HepG2 (cell line): ENCODE data around the gene CYP4A22. TPM values are rescaled to one million over a fixed set of nuclear protein-coding genes. Genes with fewer than 3 reads are reported as not detected.
"Not testable (repeated sequence)": the region's sequence is repeated elsewhere in the genome, so short reads cannot be mapped to it uniquely, and the experiment has no call there.

ENCODE experiments used
- ATAC-seq: fragments of 200-7000 bp; cut with Tn5 transposase; 3 replicates; pipeline ENCODE4 v1.9.1; 2020; ENCODE audit warnings: mild to moderate bottlenecking, moderate library complexity
- BruUV-seq: library from RNA; stranded (reverse); fragments of 400-500 nt; replicated peaks from 2 replicates; lab custom pipeline; 2021; lab: Mats Ljungman, UMichigan
- CTCF ChIA-PET: fragments of 300-600 bp; formaldehyde crosslinking; extraction: SDS; loops from one replicate; lab custom pipeline; 2021; ENCODE audit warnings: low total read pairs, inconsistent platforms, low intra/inter-chr PET ratio; lab: Yijun Ruan, JAX
- POLR2A ChIA-PET: fragments of 350-600 bp; sonication (Branson Sonifier 250); formaldehyde crosslinking; loops from one replicate; lab custom pipeline; 2020; ENCODE audit warnings: antibody characterized with exemption, inconsistent platforms; lab: Yijun Ruan, JAX
- DNase-seq: peaks from one replicate; pipeline ENCODE4 v3.0.0-alpha.2; 2015; ENCODE audit warnings: low spot score
- FAIRE-seq: peaks from 3 replicates; lab custom pipeline; 2011; peaks lifted over from hg19 to GRCh38; lab: Jason Lieb, UNC
- H2AFZ ChIP-seq: one replicate; pipeline ENCODE4 v1.6.1; 2011; ENCODE audit warnings: low read length, inconsistent platforms
- H3K27ac ChIP-seq: fragments of 300-600 bp; 3 replicates; pipeline ENCODE4 v1.8.0; 2011; ENCODE audit warnings: mixed run types, mild to moderate bottlenecking, mixed read lengths, low read length, inconsistent platforms; ENCODE audit not compliant: insufficient read depth; ENCODE audit errors: extremely low read length
- H3K27me3 ChIP-seq, 2 experiments: fragments of 200-600 bp in 1 of 2; 2 replicates in 1 of 2; 3 replicates in 1 of 2; pipeline versions ENCODE4 v1.6.0 to v1.8.0; 2011; ENCODE audit warnings: low read length in 2 of 2, mild to moderate bottlenecking in 2 of 2, moderate library complexity in 2 of 2, inconsistent platforms in 1 of 2; ENCODE audit not compliant: insufficient read depth in 2 of 2, control insufficient read depth in 1 of 2
- H3K36me3 ChIP-seq, 2 experiments: fragments of 200-600 bp in 1 of 2; replicated peaks in 1 of 2; 2 replicates in 1 of 2; 3 replicates in 1 of 2; pipeline versions ENCODE4 v1.5.1 to v1.8.0; 2011; ENCODE audit warnings: low read length in 2 of 2, inconsistent platforms in 1 of 2; ENCODE audit not compliant: insufficient read depth in 2 of 2, control insufficient read depth in 1 of 2
- H3K4me1 ChIP-seq: 2 replicates; pipeline ENCODE4 v1.5.1; 2012; ENCODE audit warnings: low read length, inconsistent platforms; ENCODE audit not compliant: insufficient read depth
- H3K4me2 ChIP-seq: 2 replicates; pipeline ENCODE4 v1.6.0; 2011; ENCODE audit warnings: low read depth, low read length, inconsistent platforms
- H3K4me3 ChIP-seq, 3 experiments: fragments of 200-600 bp in 1 of 3; sonication (generic), shearing (Covaris generic) in 1 of 3; replicated peaks in 1 of 3; 2 replicates each; pipeline ENCODE4 v1.5.1; 2011 to 2016; ENCODE audit warnings: low read length in 3 of 3, inconsistent platforms in 2 of 3, low read depth in 2 of 3, mild to moderate bottlenecking in 2 of 3, control low read depth in 1 of 3, mixed read lengths in 1 of 3; ENCODE audit not compliant: insufficient read depth in 1 of 3
- H3K79me2 ChIP-seq: one replicate; pipeline ENCODE4 v1.6.1; 2011; ENCODE audit warnings: low read length, inconsistent platforms; ENCODE audit not compliant: insufficient read depth
- H3K9ac ChIP-seq: 2 replicates; pipeline ENCODE4 v1.6.0; 2011; ENCODE audit warnings: mild to moderate bottlenecking, low read depth, low read length, inconsistent platforms; ENCODE audit not compliant: insufficient read depth
- H3K9me3 ChIP-seq: 2 replicates; pipeline ENCODE4 v1.5.1; 2012; ENCODE audit warnings: mild to moderate bottlenecking, low read length
- H4K20me1 ChIP-seq: 2 replicates; pipeline ENCODE4 v1.6.0; 2011; ENCODE audit warnings: inconsistent platforms, mild to moderate bottlenecking, low read length, moderate library complexity; ENCODE audit not compliant: insufficient read depth
- GZF1 ChIP-seq: sonication (generic); formaldehyde crosslinking; IDR thresholded peaks from 2 replicates; pipeline ENCODE4 v1.5.1; 2020; ENCODE audit warnings: mild to moderate bottlenecking, missing genetic modification reagents
- HNRNPLL ChIP-seq: fragments of 200-400 bp; formaldehyde crosslinking; IDR thresholded peaks from 2 replicates; pipeline ENCODE4 v1.6.1; 2017; ENCODE audit warnings: mild to moderate bottlenecking, low read depth, low read length; ENCODE audit not compliant: poor library complexity, severe bottlenecking
- HOXA5 ChIP-seq: sonication (generic); formaldehyde crosslinking; IDR thresholded peaks from 2 replicates; pipeline ENCODE4 v1.4.0; 2020; ENCODE audit warnings: missing genetic modification reagents
- TRIM24 ChIP-seq: sonication (generic); formaldehyde crosslinking; IDR thresholded peaks from 2 replicates; pipeline ENCODE4 v1.8.0; 2022; ENCODE audit warnings: mild to moderate bottlenecking, missing genetic modification reagents
- ZNF737 ChIP-seq: sonication (generic); formaldehyde crosslinking; IDR thresholded peaks from 2 replicates; pipeline ENCODE4 v1.5.0; 2020; ENCODE audit warnings: missing genetic modification reagents, mild to moderate bottlenecking, borderline replicate concordance
- WGBS: methylation state at CpG from one replicate; pipeline ENCODE4 v1.1.6; 2017; ENCODE audit warnings: low lambda C conversion rate; 5-methylcytosine and 5-hydroxymethylcytosine counted together
- in situ Hi-C: cut with HindIII; loops from 2 replicates; pipeline ENCODE4 v1.10.0; 2017; ENCODE audit warnings: low pct_unique_long_range_greater_than_20kb; ENCODE audit not compliant: extremely low pct_ligation_motif_present
- intact Hi-C: fragments of 100-400 bp; cut with micrococcal nuclease; formaldehyde crosslinking; loops from one replicate; pipeline ENCODE4 v1.10.0; 2022; ENCODE audit not compliant: unreplicated experiment
- polyA plus RNA-seq, 8 experiments: library from polyadenylated mRNA; depleted of rRNA in 3 of 8; stranded (reverse) in 7 of 8; unstranded in 1 of 8; fragments of >200 nt; fragmentation: Illumina TruSeq in 4 of 8; extraction: Trizol in 4 of 8; gene quantifications; 2 replicates each; pipeline versions ENCODE4 v1.2.1 to v1.2.3, GENCODE V29; 2011 to 2016; ENCODE audit warnings: low read depth in 4 of 8, missing spikeins in 1 of 8, mixed read lengths in 1 of 8; ENCODE audit not compliant: insufficient read depth in 1 of 8
- total RNA-seq, 5 experiments: library from RNA; depleted of rRNA; stranded (reverse); fragments of >200 nt; fragmentation: Illumina TruSeq; extraction: Trizol; gene quantifications; 2 replicates each; pipeline ENCODE4 v1.2.3, GENCODE V29; 2016; ENCODE audit warnings: low read depth in 1 of 5
- TF ChIP-seq, protein P1 (sequence below): sonication (generic); formaldehyde crosslinking; IDR thresholded peaks from 2 replicates; pipeline ENCODE4 v1.8.0; 2022; ENCODE audit warnings: missing genetic modification reagents, mild to moderate bottlenecking, borderline replicate concordance
- TF ChIP-seq, protein P2 (sequence below), 2 experiments: sonication (generic) in 1 of 2; formaldehyde crosslinking in 1 of 2; IDR thresholded peaks; 2 replicates each; pipeline versions ENCODE4 v1.4.0 to v1.6.1; 2018 to 2020; ENCODE audit warnings: missing genetic modification reagents in 2 of 2, borderline replicate concordance in 1 of 2, low read depth in 1 of 2, mild to moderate bottlenecking in 1 of 2, missing biosample characterization in 1 of 2
- TF ChIP-seq, protein P3 (sequence below): sonication (generic); formaldehyde crosslinking; IDR thresholded peaks from 2 replicates; pipeline ENCODE4 v1.8.1; 2023; ENCODE audit warnings: mild to moderate bottlenecking, missing genetic modification reagents

CYP4A22 gene
- total and polyA plus RNA-seq, 2 of the 13 experiments (the other 11 are each of a cell fraction or from before 2014, with no cell fraction given) = not detected

DNA sequence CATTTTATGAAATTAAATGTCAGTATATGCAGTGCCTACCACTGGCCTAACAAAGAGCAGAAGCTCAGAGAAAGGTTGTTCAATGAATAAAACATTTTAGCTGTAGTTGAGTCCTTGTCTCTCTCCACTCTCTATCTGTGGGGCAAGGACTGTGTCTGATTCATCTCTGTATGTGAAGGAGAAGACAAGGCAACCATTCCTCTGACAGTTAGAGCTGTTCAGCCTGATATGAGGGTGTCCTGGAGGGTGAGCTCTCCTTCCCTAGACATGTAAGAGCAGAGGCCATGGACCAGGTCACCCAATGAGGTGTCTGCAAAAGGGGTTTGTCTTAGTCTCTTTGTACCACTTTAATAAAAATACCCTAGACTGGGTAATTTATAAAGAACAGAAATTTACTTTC, 57.1 kb downstream of the CYP4A22 start (continued):
- TF ChIP-seq GZF1 (CRISPR knock-in tag) = no peak
- TF ChIP-seq, protein P1, sequence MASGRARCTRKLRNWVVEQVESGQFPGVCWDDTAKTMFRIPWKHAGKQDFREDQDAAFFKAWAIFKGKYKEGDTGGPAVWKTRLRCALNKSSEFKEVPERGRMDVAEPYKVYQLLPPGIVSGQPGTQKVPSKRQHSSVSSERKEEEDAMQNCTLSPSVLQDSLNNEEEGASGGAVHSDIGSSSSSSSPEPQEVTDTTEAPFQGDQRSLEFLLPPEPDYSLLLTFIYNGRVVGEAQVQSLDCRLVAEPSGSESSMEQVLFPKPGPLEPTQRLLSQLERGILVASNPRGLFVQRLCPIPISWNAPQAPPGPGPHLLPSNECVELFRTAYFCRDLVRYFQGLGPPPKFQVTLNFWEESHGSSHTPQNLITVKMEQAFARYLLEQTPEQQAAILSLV (CRISPR knock-in tag) = no peak
- TF ChIP-seq, protein P2, sequence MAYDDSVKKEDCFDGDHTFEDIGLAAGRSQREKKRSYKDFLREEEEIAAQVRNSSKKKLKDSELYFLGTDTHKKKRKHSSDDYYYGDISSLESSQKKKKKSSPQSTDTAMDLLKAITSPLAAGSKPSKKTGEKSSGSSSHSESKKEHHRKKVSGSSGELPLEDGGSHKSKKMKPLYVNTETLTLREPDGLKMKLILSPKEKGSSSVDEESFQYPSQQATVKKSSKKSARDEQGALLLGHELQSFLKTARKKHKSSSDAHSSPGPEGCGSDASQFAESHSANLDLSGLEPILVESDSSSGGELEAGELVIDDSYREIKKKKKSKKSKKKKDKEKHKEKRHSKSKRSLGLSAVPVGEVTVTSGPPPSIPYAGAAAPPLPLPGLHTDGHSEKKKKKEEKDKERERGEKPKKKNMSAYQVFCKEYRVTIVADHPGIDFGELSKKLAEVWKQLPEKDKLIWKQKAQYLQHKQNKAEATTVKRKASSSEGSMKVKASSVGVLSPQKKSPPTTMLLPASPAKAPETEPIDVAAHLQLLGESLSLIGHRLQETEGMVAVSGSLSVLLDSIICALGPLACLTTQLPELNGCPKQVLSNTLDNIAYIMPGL (CRISPR knock-in tag; IDR thresholded peaks at IDR 0.05; ENCODE audit: borderline replicate concordance in 1 of 2, low read depth in 1 of 2) = no peak
- TF ChIP-seq HOXA5 (CRISPR knock-in tag) = no peak
- TF ChIP-seq HNRNPLL = no peak
- no peak for TF ChIP-seq TRIM24
- no peak for TF ChIP-seq ZNF737
- TF ChIP-seq, protein P3, sequence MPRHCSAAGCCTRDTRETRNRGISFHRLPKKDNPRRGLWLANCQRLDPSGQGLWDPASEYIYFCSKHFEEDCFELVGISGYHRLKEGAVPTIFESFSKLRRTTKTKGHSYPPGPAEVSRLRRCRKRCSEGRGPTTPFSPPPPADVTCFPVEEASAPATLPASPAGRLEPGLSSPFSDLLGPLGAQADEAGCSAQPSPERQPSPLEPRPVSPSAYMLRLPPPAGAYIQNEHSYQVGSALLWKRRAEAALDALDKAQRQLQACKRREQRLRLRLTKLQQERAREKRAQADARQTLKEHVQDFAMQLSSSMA (CRISPR knock-in tag) = no peak

DNA sequence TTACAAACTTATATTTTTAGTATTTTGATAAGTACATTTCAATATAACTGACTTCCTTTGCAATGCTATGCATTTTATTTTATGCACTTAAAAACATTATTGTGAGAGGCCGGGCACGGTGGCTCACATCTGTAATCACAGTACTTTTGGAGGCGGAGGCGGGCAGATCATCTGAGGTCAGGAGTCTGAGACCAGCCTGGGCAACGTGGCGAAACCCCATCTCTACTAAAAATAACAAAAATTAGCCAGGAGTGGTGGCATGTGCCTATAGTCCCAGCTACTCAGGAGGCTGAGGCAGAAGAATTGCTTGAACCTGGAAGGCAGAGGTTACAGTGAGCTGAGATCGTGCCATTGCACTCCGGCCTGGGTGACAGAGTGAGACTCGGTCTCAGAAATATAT, 58.7 kb downstream of the CYP4A22 start:
- POLR2A ChIA-PET, BruUV-seq, H3K79me2 ChIP-seq, H3K9ac ChIP-seq, H3K4me2 ChIP-seq, H3K36me3 ChIP-seq, H4K20me1 ChIP-seq, H3K4me3 ChIP-seq, H3K27ac ChIP-seq, intact Hi-C loops, H3K9me3 ChIP-seq, ATAC-seq, CTCF ChIA-PET, DNase-seq, FAIRE-seq, H2AFZ ChIP-seq: not testable (repeated sequence)
- peaks cover 4 to 16% of the 10 kb centered on the region in 2 experiments; a peak in 3 of 5 replicates for H3K27me3 ChIP-seq
- 77% methylated on average over 9 of the region's 9 CpGs for WGBS
- peaks cover 41% of the 10 kb centered on the region for H3K4me1 ChIP-seq
- in situ Hi-C loops = loop anchor here (25.0 kb wide), 1 partner anchor 516 kb away; no protein-coding TSS in a partner anchor
